Keratinocyte (primary cell): ENCODE measurements around the gene KCNJ6. TPM values are rescaled to one million over a fixed set of nuclear protein-coding genes. Genes with fewer than 3 reads are reported as not detected.
"Not testable (repeated sequence)": the region's sequence is repeated elsewhere in the genome, so short reads cannot be mapped to it uniquely, and the experiment has no call there.

Source experiments
- DNase-seq: peaks from one replicate; pipeline ENCODE4 v3.0.0-alpha.2; 2011; ENCODE audit warnings: low read depth, missing footprints, low spot score
- FAIRE-seq: peaks from 2 replicates; lab custom pipeline; 2011; peaks lifted over from hg19 to GRCh38; lab: Jason Lieb, UNC
- H2AFZ ChIP-seq: 2 replicates; pipeline ENCODE4 v1.6.0; 2012; ENCODE audit warnings: low read length, control low read depth, inconsistent platforms; ENCODE audit not compliant: control insufficient read depth
- H3K27ac ChIP-seq: 2 replicates; pipeline ENCODE4 v1.5.1; 2011; ENCODE audit warnings: low read length; ENCODE audit not compliant: control insufficient read depth, insufficient read depth
- H3K27me3 ChIP-seq: 3 replicates; pipeline ENCODE4 v1.6.0; 2011; ENCODE audit warnings: low read length; ENCODE audit not compliant: control insufficient read depth, insufficient read depth; ENCODE audit errors: extremely low read depth
- H3K36me3 ChIP-seq, 2 experiments: 2 replicates in 1 of 2; 3 replicates in 1 of 2; pipeline ENCODE4 v1.5.1; 2011; ENCODE audit warnings: low read length in 2 of 2, mild to moderate bottlenecking in 1 of 2; ENCODE audit not compliant: control insufficient read depth in 2 of 2, insufficient read depth in 2 of 2; ENCODE audit errors: extremely low read depth in 1 of 2
- H3K4me1 ChIP-seq: 3 replicates; pipeline ENCODE4 v1.5.1; 2011; ENCODE audit warnings: low read length; ENCODE audit not compliant: control insufficient read depth, insufficient read depth; ENCODE audit errors: extremely low read depth
- H3K4me2 ChIP-seq: 3 replicates; pipeline ENCODE4 v1.6.0; 2011; ENCODE audit warnings: low read depth, low read length; ENCODE audit not compliant: control insufficient read depth, insufficient read depth; ENCODE audit errors: extremely low read depth
- H3K4me3 ChIP-seq, 3 experiments: fragments of 200-600 bp in 1 of 3; sonication (generic) in 1 of 3; 2 replicates in 2 of 3; 3 replicates in 1 of 3; pipeline ENCODE4 v1.5.1; 2011 to 2016; ENCODE audit warnings: low read length in 3 of 3, mild to moderate bottlenecking in 3 of 3, control low read depth in 2 of 3, inconsistent platforms in 1 of 3, low read depth in 1 of 3, mixed read lengths in 1 of 3, mixed run types in 1 of 3, moderate library complexity in 1 of 3; ENCODE audit not compliant: control insufficient read depth in 2 of 3, insufficient read depth in 2 of 3; ENCODE audit errors: extremely low read depth in 1 of 3
- H3K79me2 ChIP-seq: 2 replicates; pipeline ENCODE4 v1.6.0; 2012; ENCODE audit warnings: low read length; ENCODE audit not compliant: control insufficient read depth, insufficient read depth
- H3K9ac ChIP-seq: 3 replicates; pipeline ENCODE4 v1.6.0; 2011; ENCODE audit warnings: low read length; ENCODE audit not compliant: control insufficient read depth, insufficient read depth; ENCODE audit errors: extremely low read depth
- H3K9me1 ChIP-seq: 3 replicates; pipeline ENCODE4 v1.6.0; 2011; ENCODE audit warnings: low read length; ENCODE audit not compliant: control insufficient read depth, insufficient read depth; ENCODE audit errors: extremely low read depth
- H3K9me3 ChIP-seq: 2 replicates; pipeline ENCODE4 v1.5.1; 2012; ENCODE audit warnings: low read depth, low read length; ENCODE audit not compliant: control insufficient read depth
- H4K20me1 ChIP-seq: 3 replicates; pipeline ENCODE4 v1.6.0; 2011; ENCODE audit warnings: low read length; ENCODE audit not compliant: control insufficient read depth, insufficient read depth; ENCODE audit errors: extremely low read depth
- EZH2 ChIP-seq: IDR thresholded peaks from one replicate; pipeline ENCODE4 v1.6.1; 2012; ENCODE audit warnings: inconsistent platforms, mild to moderate bottlenecking, low read length, moderate library complexity
- dilution Hi-C: fragments of 300-500 bp; cut with MboI; formaldehyde crosslinking; loops from one replicate; pipeline ENCODE4 v1.7.0; 2020; ENCODE audit warnings: low sequenced_read_pairs; ENCODE audit not compliant: extremely low pct_ligation_motif_present
- polyA plus RNA-seq, 5 experiments: library from polyadenylated mRNA; depleted of rRNA in 3 of 5; stranded (reverse) in 3 of 5; stranded (forward) in 1 of 5; unstranded in 1 of 5; fragments of >200 nt; gene quantifications; 1 replicate in 1 of 5; 2 replicates in 3 of 5; 3 replicates in 1 of 5; pipeline versions ENCODE4 v1.2.1 to v1.2.3, GENCODE V29; 2011 to 2012; ENCODE audit warnings: missing spikeins in 2 of 5, low read depth in 1 of 5, low replicate concordance in 1 of 5
- TF ChIP-seq, protein P1 (sequence below), 3 experiments: IDR thresholded peaks in 1 of 3; conservative IDR thresholded peaks in 1 of 3; optimal IDR thresholded peaks in 1 of 3; 2 replicates in 2 of 3; 3 replicates in 1 of 3; pipeline versions ENCODE3 to v1.5.1; 2011; ENCODE audit warnings: low read length in 3 of 3, mild to moderate bottlenecking in 3 of 3, moderate library complexity in 2 of 3, control low read depth in 1 of 3, inconsistent platforms in 1 of 3; ENCODE audit not compliant: insufficient read depth in 2 of 3; ENCODE audit errors: extremely low read depth in 1 of 3

The KCNJ6 gene
- polyA plus RNA-seq, 1 donor (not counting 4 experiments of a cell fraction or from before 2014, with no cell fraction given) = not detected

DNA sequence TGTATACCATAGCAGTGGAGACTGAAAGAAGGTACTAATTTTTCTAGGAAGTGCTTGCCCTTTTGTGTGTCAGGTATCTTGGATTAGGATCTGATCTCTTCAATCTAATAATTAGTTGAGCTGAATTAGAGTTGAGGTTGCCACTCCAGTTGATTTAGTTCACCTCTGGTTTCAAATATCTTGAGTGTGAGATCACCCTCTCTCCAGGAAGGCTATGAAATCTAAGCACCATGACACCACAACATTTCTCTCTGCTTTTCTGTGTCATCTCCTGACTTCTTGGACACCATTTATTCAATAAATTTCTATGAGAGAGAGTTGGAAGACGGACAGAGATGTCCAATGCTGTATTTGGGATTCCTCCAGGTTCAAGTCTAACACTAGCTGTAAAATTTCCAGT is 336.9 kb downstream of the KCNJ6 start:
- Histone ChIP-seq H3K9me1 (no peaks in the 10 kb centered on the region), H3K27ac (no peak overlapping the region), H3K4me2 (no peak overlapping the region), H3K36me3 (no peaks in the 10 kb centered on the region), H2AFZ (no peak overlapping the region), H3K9ac (no peak overlapping the region), H3K4me3 (no peak overlapping the region), H3K4me1 (no peaks in the 10 kb centered on the region), H4K20me1 (no peaks in the 10 kb centered on the region), H3K79me2 (no peaks in the 10 kb centered on the region), H3K9me3 (peaks cover 2% of the 10 kb centered on the region), H3K27me3 (no peaks in the 10 kb centered on the region)
- dilution Hi-C loops = no loop called here
- FAIRE-seq (no peak), DNase-seq (no peak)
- no peak for TF ChIP-seq EZH2
- TF ChIP-seq, protein P1, sequence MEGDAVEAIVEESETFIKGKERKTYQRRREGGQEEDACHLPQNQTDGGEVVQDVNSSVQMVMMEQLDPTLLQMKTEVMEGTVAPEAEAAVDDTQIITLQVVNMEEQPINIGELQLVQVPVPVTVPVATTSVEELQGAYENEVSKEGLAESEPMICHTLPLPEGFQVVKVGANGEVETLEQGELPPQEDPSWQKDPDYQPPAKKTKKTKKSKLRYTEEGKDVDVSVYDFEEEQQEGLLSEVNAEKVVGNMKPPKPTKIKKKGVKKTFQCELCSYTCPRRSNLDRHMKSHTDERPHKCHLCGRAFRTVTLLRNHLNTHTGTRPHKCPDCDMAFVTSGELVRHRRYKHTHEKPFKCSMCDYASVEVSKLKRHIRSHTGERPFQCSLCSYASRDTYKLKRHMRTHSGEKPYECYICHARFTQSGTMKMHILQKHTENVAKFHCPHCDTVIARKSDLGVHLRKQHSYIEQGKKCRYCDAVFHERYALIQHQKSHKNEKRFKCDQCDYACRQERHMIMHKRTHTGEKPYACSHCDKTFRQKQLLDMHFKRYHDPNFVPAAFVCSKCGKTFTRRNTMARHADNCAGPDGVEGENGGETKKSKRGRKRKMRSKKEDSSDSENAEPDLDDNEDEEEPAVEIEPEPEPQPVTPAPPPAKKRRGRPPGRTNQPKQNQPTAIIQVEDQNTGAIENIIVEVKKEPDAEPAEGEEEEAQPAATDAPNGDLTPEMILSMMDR (optimal IDR thresholded peaks at IDR 0.05 in 1 of 3, IDR thresholded peaks at IDR 0.05 in 1 of 3, conservative IDR thresholded peaks at IDR 0.05 in 1 of 3; ENCODE audit: extremely low read depth in 1 of 3, insufficient read depth in 2 of 3, low read length in 3 of 3) = no peak

DNA sequence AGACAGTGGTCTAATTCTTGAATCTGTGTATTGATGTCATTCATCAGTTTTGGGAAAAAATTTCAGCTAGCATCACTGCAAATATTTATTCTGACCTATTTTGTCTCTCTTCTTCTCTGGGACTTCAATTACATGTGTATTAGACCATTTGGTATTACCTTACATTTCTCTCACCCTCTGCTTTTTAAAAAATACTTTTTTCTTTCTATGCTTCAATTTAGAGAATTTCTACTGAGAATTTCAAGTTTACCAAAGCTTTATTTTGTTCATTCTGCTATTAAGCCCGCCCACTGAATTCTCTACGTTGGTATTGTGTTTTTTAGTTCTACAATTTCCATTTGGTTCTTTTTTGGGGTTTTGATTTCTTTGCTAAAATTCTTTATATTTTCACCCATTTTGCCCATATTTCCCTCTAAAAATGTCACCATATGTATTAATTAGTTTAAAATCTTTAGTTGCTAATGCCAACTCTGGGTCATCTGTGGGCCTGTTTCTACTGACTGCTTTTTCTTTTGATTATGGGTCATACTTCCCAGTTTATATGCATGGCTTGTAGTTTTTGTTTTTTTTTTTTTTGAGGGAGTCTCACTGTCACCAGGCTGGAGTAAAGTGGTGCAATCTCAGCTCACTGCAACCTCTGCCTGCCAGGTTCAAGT is 337.7 kb downstream of the KCNJ6 start:
- H3K4me2 ChIP-seq = no peak overlapping the region
- no peaks in the 10 kb centered on the region for H3K4me1 ChIP-seq
- H3K79me2 ChIP-seq = no peaks in the 10 kb centered on the region
- H3K27me3 ChIP-seq = no peaks in the 10 kb centered on the region
- dilution Hi-C loops = no loop called here
- no peak overlapping the region for H3K9ac ChIP-seq
- H3K4me3 ChIP-seq = no peak overlapping the region
- H3K9me3 ChIP-seq = peaks cover 2% of the 10 kb centered on the region
- DNase-seq (no peak), FAIRE-seq (no peak)
- no peaks in the 10 kb centered on the region for H3K9me1 ChIP-seq
- no peak overlapping the region for H3K27ac ChIP-seq
- H3K36me3 ChIP-seq = no peaks in the 10 kb centered on the region
- no peaks in the 10 kb centered on the region for H4K20me1 ChIP-seq
- TF ChIP-seq, protein P1 (optimal IDR thresholded peaks at IDR 0.05 in 1 of 3, IDR thresholded peaks at IDR 0.05 in 1 of 3, conservative IDR thresholded peaks at IDR 0.05 in 1 of 3; ENCODE audit: extremely low read depth in 1 of 3, insufficient read depth in 2 of 3, low read length in 3 of 3) = no peak
- no peak for TF ChIP-seq EZH2
- H2AFZ ChIP-seq = no peak overlapping the region

GRCh38 chr21:37576929-37577328 is 339.3 kb downstream of the KCNJ6 start:
- H3K79me2 ChIP-seq, H3K4me2 ChIP-seq, H3K9ac ChIP-seq, dilution Hi-C loops, DNase-seq, H3K27ac ChIP-seq, H3K36me3 ChIP-seq, H3K9me1 ChIP-seq, H3K4me1 ChIP-seq, H4K20me1 ChIP-seq, H3K4me3 ChIP-seq, FAIRE-seq, H3K27me3 ChIP-seq, H2AFZ ChIP-seq, H3K9me3 ChIP-seq: not testable (repeated sequence)
